K562 (cell line): ENCODE results near the gene PARS2. TPM values are rescaled to one million over a fixed set of nuclear protein-coding genes. Genes with fewer than 3 reads are reported as not detected.

Experiments used
- HDAC8 ChIP-seq: fragments of 450-650 bp; IDR thresholded peaks from 2 replicates; pipeline ENCODE4 v1.6.1; 2016; ENCODE audit warnings: mild to moderate bottlenecking, missing genetic modification characterization, moderate library complexity, missing compliant biosample characterization
- HMGN3 ChIP-seq: IDR thresholded peaks from 2 replicates; pipeline ENCODE4 v1.6.1; 2011; ENCODE audit warnings: borderline replicate concordance, low read depth, mild to moderate bottlenecking, mixed read lengths, low read length; ENCODE audit not compliant: insufficient read length; ENCODE audit errors: extremely low read depth
- MTA3 ChIP-seq: fragments of 450-650 bp; formaldehyde crosslinking; IDR thresholded peaks from 2 replicates; pipeline ENCODE4 v1.6.1; 2017; ENCODE audit warnings: mild to moderate bottlenecking, borderline replicate concordance
- MYC ChIP-seq, 2 experiments: fragments of 250-450 bp in 1 of 2; sonication (Bioruptor Pico) in 1 of 2; IDR thresholded peaks; 2 replicates each; pipeline versions ENCODE4 v1.5.1 to v1.6.1; 2012 to 2021; ENCODE audit warnings: low read depth in 2 of 2, borderline replicate concordance in 1 of 2, improper control_type of control experiment in 1 of 2, low read length in 1 of 2, mild to moderate bottlenecking in 1 of 2, moderate library complexity in 1 of 2
- NONO ChIP-seq, 2 experiments: fragments of 200-400 bp in 1 of 2; fragments of 450-650 bp in 1 of 2; formaldehyde crosslinking in 1 of 2; IDR thresholded peaks; 2 replicates each; pipeline ENCODE4 v1.6.1; 2017; ENCODE audit warnings: low read depth in 2 of 2, mild to moderate bottlenecking in 2 of 2, moderate library complexity in 2 of 2, low read length in 1 of 2
- RBFOX2 ChIP-seq: fragments of 200-400 bp; formaldehyde crosslinking; IDR thresholded peaks from 2 replicates; pipeline ENCODE4 v1.6.1; 2017; ENCODE audit warnings: low read depth, mild to moderate bottlenecking, low read length, moderate library complexity
- RBM39 ChIP-seq: fragments of 200-400 bp; formaldehyde crosslinking; optimal IDR thresholded peaks from 2 replicates; pipeline ENCODE3; 2018; ENCODE audit warnings: low read depth, low read length
- RNF2 ChIP-seq: sonication (generic); IDR thresholded peaks from 2 replicates; pipeline ENCODE4 v1.6.1; 2016
- SMAD4 ChIP-seq: fragments of 250-450 bp; sonication (Bioruptor Pico); conservative IDR thresholded peaks from 2 replicates; pipeline ENCODE4 v1.8.0; 2021; ENCODE audit warnings: inconsistent platforms, mild to moderate bottlenecking, moderate library complexity
- SOX6 ChIP-seq: fragments of 450-650 bp; IDR thresholded peaks from 2 replicates; pipeline ENCODE4 v1.6.1; 2014; ENCODE audit warnings: mild to moderate bottlenecking
- SREBF1 ChIP-seq: fragments of 150-350 bp; IDR thresholded peaks from 2 replicates; pipeline ENCODE4 v1.6.1; 2014; ENCODE audit warnings: antibody characterized with exemption, low read depth, low read length, borderline replicate concordance
- SUPT5H ChIP-seq: fragments of 450-650 bp; IDR thresholded peaks from 2 replicates; pipeline ENCODE4 v1.6.1; 2016
- ZNF212 ChIP-seq: fragments of 450-650 bp; formaldehyde crosslinking; IDR thresholded peaks from 2 replicates; pipeline ENCODE4 v1.4.0; 2020; ENCODE audit warnings: mild to moderate bottlenecking
- ZNF431 ChIP-seq: sonication (generic); formaldehyde crosslinking; IDR thresholded peaks from 2 replicates; pipeline ENCODE4 v1.8.0; 2022; ENCODE audit warnings: mild to moderate bottlenecking, missing genetic modification reagents
- ZNF644 ChIP-seq: fragments of 200-800 bp; sonication (Bioruptor generic); IDR thresholded peaks from 2 replicates; pipeline ENCODE4 v1.6.1; 2016; ENCODE audit warnings: low read depth, missing genetic modification characterization, missing compliant biosample characterization
- polyA plus RNA-seq, 8 experiments: library from polyadenylated mRNA; depleted of rRNA in 4 of 8; stranded (reverse) in 5 of 8; unstranded in 3 of 8; fragments of >200 nt; fragmentation: Nextera tagmentation in 2 of 8; fragmentation: Illumina TruSeq in 1 of 8; extraction: Ambion mirVana in 2 of 8; extraction: Trizol in 1 of 8; gene quantifications; 2 replicates each; pipeline versions ENCODE4 v1.2.1 to v1.2.3, GENCODE V29; 2011 to 2014; ENCODE audit warnings: inconsistent platforms in 1 of 8, missing spikeins in 1 of 8
- total RNA-seq, 7 experiments: library from RNA; depleted of rRNA in 6 of 7; stranded (reverse); fragments of >200 nt in 6 of 7; fragmentation: Illumina TruSeq in 2 of 7; extraction: Trizol in 2 of 7; gene quantifications; 2 replicates each; pipeline versions ENCODE4 v1.2.1 to v1.2.3, GENCODE V29; 2011 to 2021; ENCODE audit warnings: low replicate concordance in 1 of 7
- TF ChIP-seq, protein P1 (sequence below): sonication (generic); formaldehyde crosslinking; IDR thresholded peaks from 2 replicates; pipeline ENCODE4 v1.8.0; 2023; ENCODE audit warnings: mild to moderate bottlenecking, missing genetic modification reagents
- TF ChIP-seq, protein P2 (sequence below): fragments of 250-450 bp; sonication (Bioruptor Pico); IDR thresholded peaks from 2 replicates; pipeline ENCODE4 v1.9.0; 2021; ENCODE audit warnings: mild to moderate bottlenecking, inconsistent platforms
- TF ChIP-seq, protein P3 (sequence below): fragments of 450-650 bp; conservative IDR thresholded peaks from 2 replicates; pipeline ENCODE4 v1.6.1; 2016; ENCODE audit warnings: missing genetic modification characterization, low read depth, mild to moderate bottlenecking, control low read depth, missing compliant biosample characterization
- TF ChIP-seq, protein P4 (sequence below): fragments of 200-800 bp; sonication (Bioruptor generic); IDR thresholded peaks from 2 replicates; pipeline ENCODE4 v1.6.1; 2017; ENCODE audit warnings: missing genetic modification characterization, missing compliant biosample characterization

The PARS2 gene
- total and polyA plus RNA-seq, 9 of the 15 experiments (the other 6 are each of a cell fraction or from before 2014, with no cell fraction given) = 6.3 to 12.4 (median 7.9) TPM

DNA sequence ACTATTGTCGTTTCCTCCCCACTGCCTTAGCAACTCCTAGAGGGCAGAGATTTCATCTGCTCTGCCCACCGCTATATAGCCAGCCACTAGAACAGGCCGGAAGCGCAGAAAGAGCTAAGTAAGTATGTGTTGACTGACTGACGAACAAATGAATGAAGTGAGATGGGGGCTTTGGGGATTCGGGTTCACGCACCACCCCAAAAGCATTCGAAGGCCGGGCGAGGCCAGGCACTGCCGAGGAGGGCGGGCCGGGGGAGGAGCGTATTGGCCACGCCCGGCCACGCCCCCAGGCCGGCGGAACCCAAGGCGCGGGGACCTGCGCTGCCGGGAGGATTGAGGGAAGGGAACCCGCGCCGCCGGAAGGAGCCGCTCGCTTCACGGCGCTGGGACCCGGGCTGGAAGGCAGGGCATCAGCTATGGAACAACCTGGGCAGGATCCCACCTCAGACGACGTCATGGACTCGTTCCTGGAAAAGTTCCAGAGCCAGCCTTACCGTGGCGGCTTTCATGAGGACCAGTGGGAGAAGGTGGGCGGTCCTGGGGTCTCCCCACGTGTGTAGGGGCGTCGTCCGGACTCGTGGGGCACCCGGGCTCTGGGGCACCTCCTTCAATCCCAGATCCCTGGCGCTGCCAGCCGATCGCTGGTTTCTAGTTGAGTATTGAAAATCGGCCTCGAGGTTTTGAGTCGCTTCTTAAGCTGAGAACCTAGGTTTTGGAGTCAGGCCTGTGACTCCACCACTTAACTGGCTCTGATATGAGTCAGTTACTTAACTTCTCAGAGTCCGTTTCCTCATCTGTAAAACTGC lies 48.6 kb downstream of the PARS2 start, which contains the start of gene TTC4 (continued):
- TF ChIP-seq, protein P1, sequence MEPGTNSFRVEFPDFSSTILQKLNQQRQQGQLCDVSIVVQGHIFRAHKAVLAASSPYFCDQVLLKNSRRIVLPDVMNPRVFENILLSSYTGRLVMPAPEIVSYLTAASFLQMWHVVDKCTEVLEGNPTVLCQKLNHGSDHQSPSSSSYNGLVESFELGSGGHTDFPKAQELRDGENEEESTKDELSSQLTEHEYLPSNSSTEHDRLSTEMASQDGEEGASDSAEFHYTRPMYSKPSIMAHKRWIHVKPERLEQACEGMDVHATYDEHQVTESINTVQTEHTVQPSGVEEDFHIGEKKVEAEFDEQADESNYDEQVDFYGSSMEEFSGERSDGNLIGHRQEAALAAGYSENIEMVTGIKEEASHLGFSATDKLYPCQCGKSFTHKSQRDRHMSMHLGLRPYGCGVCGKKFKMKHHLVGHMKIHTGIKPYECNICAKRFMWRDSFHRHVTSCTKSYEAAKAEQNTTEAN (CRISPR knock-in tag) = peak; percentile 66; the same call in 1 of the 2 replicates
- peak; percentile 94 for TF ChIP-seq MTA3
- peak; percentile 73; the same call in 1 of the 2 replicates for TF ChIP-seq SMAD4 (CRISPR knock-in tag)
- TF ChIP-seq RNF2 = peak; percentile 79
- TF ChIP-seq, protein P2, sequence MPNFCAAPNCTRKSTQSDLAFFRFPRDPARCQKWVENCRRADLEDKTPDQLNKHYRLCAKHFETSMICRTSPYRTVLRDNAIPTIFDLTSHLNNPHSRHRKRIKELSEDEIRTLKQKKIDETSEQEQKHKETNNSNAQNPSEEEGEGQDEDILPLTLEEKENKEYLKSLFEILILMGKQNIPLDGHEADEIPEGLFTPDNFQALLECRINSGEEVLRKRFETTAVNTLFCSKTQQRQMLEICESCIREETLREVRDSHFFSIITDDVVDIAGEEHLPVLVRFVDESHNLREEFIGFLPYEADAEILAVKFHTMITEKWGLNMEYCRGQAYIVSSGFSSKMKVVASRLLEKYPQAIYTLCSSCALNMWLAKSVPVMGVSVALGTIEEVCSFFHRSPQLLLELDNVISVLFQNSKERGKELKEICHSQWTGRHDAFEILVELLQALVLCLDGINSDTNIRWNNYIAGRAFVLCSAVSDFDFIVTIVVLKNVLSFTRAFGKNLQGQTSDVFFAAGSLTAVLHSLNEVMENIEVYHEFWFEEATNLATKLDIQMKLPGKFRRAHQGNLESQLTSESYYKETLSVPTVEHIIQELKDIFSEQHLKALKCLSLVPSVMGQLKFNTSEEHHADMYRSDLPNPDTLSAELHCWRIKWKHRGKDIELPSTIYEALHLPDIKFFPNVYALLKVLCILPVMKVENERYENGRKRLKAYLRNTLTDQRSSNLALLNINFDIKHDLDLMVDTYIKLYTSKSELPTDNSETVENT (CRISPR knock-in tag) = peak; percentile 51; the same call in 1 of the 2 replicates
- peak; percentile 97 for TF ChIP-seq HMGN3
- TF ChIP-seq RBM39 = peak; percentile 75
- peak; percentile 64; the same call in 1 of the 2 replicates for TF ChIP-seq SREBF1
- no peak for TF ChIP-seq ZNF212 (CRISPR knock-in tag)
- peak in 1 of 2 experiments; percentile 84; a peak in 3 of 4 replicates for TF ChIP-seq NONO (IDR thresholded peaks at IDR 0.05; ENCODE audit: low read depth in 2 of 2, low read length in 1 of 2)
- TF ChIP-seq RBFOX2 = peak; percentile 94
- TF ChIP-seq, protein P3, sequence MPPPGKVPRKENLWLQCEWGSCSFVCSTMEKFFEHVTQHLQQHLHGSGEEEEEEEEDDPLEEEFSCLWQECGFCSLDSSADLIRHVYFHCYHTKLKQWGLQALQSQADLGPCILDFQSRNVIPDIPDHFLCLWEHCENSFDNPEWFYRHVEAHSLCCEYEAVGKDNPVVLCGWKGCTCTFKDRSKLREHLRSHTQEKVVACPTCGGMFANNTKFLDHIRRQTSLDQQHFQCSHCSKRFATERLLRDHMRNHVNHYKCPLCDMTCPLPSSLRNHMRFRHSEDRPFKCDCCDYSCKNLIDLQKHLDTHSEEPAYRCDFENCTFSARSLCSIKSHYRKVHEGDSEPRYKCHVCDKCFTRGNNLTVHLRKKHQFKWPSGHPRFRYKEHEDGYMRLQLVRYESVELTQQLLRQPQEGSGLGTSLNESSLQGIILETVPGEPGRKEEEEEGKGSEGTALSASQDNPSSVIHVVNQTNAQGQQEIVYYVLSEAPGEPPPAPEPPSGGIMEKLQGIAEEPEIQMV = no peak
- peak; percentile 96 for TF ChIP-seq SUPT5H
- 0 out of 2 replicates have a peak, but pooled peaks have one; percentile 46 for TF ChIP-seq HDAC8 (tag)
- no peak for TF ChIP-seq ZNF644 (tag)
- TF ChIP-seq SOX6 = peak; percentile 61
- TF ChIP-seq ZNF431 (CRISPR knock-in tag) = peak; percentile 49; the same call in 1 of the 2 replicates
- TF ChIP-seq, protein P4, sequence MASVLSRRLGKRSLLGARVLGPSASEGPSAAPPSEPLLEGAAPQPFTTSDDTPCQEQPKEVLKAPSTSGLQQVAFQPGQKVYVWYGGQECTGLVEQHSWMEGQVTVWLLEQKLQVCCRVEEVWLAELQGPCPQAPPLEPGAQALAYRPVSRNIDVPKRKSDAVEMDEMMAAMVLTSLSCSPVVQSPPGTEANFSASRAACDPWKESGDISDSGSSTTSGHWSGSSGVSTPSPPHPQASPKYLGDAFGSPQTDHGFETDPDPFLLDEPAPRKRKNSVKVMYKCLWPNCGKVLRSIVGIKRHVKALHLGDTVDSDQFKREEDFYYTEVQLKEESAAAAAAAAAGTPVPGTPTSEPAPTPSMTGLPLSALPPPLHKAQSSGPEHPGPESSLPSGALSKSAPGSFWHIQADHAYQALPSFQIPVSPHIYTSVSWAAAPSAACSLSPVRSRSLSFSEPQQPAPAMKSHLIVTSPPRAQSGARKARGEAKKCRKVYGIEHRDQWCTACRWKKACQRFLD (CRISPR knock-in tag) = peak; percentile 88; the same call in 1 of the 2 replicates
- peak; percentile 93 for TF ChIP-seq MYC (IDR thresholded peaks at IDR 0.05; ENCODE audit: low read depth, low read length)
- peak; percentile 89; the same call in 1 of the 2 replicates for TF ChIP-seq MYC (CRISPR knock-in tag; IDR thresholded peaks at IDR 0.05; ENCODE audit: borderline replicate concordance, low read depth)
